GM21529 (cell line): ENCODE results near the gene SPTBN4.
"Not testable (repeated sequence)": the region's sequence is repeated elsewhere in the genome, so short reads cannot be mapped to it uniquely, and the experiment has no call there.

Source experiments
- ATAC-seq: cut with Tn5 transposase; IDR thresholded peaks from one replicate; pipeline ENCODE4 v1.9.1; 2021; ENCODE audit not compliant: unreplicated experiment

SPTBN4 gene

DNA sequence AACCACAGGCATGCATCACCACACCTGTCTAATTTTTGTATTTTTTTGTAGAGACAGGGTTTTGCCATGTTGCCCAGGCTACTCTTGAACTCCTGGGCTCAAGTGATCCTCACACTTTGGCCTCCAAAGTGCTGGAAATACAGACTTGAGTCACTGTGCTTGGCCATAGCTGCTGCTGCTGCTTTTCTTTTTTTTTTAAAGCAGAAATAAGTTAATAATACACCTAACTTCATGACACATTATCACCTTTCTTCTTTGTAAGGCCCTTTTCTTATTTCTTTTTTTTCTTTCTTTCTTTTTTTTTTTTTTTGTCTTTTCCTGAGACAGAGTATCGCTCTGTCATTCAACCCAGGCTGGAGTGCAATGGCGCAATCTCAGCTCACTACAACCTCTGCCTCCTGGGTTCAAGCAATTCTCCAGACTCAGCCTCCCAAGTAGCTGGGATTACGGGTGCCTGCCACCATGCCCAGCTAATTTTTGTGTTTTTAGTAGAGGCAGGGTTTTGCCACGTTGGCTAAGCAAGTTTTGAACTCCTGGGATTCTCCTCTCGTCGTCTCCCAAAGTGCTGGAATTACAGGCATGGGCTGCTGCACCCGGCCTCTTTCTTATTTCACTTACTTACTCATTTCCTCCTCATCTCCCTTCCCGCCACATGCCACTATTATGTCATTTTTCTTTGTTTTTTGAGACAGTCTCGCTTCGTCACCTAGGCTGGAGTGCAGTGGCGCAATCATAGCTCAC lies 118.6 kb downstream of the SPTBN4 start:
- ATAC-seq, result no peak

DNA sequence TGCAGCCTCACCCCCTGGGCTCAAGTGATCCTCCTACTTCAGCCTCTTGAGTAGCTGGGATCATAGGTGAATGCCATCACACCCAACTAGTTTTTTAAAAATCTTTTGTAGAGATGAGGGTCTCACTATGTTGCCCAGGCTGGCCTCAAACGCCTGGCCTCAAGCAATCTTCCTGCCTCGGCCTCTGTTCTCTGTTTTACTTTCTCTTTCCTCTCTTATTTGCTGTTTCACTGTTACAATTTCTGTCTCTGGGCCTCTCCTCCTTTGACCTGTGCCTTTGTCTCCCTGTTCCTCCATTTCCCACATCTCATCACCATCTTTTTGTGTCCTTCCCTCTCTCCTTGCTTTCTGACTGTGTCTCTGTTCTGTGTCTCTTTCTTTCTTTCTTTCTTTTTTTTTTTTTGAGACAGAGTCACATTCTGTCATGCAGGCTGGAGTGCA lies 119.2 kb downstream of the SPTBN4 start:
- ATAC-seq, result no peak

DNA sequence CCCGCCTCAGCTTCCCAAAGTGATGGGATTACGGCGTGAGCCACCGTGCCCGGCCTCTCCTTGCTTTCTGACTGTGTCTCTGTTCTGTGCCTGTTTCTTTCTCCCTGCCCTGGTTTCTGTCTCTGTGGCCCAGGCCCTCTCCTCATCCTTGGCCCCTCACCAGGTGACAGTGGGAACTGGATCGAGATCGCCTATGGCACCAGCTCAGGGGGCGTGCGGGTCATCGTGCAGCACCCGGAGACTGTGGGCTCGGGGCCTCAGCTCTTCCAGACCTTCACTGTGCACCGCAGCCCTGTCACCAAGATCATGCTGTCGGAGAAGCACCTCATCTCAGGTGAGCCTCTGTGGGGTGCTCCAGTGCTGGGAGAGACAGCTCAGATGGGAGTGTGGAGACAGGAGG lies 119.8 kb downstream of the SPTBN4 start:
- no peak for ATAC-seq

GRCh38 chr19:40588110-40588854 lies 121.5 kb downstream of the SPTBN4 start:
- ATAC-seq, result no peak

- ATAC-seq, result no peak
Observed at GRCh38 chr19:40588926-40589569, 122.2 kb downstream of the SPTBN4 start.

DNA sequence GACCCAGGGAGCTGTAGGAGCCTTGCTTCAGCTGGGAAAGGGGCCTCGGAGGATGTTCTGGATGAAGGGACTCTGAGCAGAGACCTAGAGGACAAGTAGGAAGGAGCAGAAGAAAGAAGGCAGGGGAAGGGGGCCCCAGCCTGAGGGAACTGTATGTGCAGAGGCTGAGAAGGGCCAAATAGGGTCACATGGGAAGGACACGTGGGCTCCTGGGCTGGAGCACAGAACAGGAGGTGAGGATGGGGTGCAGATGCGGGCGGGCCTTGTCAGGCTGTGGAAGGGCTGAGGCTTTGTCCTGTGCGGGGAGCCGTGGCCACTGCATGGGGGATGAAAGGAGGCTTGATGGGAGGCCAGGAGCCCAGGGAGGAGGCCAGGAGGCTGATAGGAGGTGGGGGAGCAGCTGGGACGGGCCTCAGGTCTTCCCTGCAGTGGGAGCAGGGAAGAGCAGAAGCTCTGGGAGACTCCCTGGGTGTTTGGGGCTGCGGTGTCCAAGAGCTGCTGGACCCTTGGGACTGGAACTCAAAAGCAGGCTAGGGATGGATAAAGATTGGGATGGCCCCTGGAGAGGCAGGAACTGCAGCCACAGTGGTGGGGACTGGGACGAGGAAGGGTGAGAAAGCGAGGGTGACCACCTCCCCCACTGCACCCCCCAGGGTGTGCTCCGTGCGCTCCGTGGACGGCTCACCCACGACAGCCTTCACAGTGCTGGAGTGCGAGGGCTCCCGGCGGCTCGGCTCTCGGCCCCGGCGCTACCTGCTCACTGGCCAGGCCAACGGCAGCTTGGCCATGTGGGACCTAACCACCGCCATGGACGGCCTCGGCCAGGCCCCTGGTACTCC lies 123.0 kb downstream of the SPTBN4 start:
- no peak for ATAC-seq

DNA sequence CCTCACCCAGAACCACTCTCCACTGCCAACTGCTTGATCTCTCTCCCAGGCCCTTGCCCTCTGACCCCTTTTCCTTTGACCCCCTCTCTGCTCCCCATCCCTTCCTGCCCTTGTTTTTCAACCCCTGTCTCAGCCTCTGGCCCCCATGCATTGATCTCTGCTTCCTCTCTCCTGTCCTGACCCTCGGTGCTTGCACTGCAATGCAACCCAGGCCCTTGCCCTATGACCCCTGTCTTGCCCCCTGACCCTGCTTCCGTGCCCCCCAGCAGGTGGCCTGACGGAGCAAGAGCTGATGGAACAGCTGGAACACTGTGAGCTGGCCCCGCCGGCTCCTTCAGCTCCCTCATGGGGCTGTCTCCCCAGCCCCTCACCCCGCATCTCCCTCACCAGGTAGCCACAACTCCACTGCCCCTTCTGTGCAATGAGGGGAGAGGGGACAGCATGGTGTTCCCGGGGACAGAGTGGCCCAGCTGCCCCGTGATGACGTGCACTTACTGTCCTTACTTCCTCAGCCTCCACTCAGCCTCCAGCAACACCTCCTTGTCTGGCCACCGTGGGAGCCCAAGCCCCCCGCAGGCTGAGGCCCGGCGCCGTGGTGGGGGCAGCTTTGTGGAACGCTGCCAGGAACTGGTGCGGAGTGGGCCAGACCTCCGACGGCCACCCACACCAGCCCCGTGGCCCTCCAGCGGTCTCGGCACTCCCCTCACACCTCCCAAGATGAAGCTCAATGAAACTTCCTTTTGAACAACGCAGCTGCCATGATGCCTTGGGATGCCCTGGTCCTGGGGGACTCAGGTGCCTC lies 123.9 kb downstream of the SPTBN4 start:
- no peak for ATAC-seq

- ATAC-seq, result not testable (repeated sequence)
Observed at GRCh38 chr19:40591724-40592123, 124.9 kb downstream of the SPTBN4 start.

- ATAC-seq, result no peak
Observed at GRCh38 chr19:40592170-40592569, 125.4 kb downstream of the SPTBN4 start.

GRCh38 chr19:40594255-40594654 lies 127.5 kb downstream of the SPTBN4 start:
- no peak for ATAC-seq

DNA sequence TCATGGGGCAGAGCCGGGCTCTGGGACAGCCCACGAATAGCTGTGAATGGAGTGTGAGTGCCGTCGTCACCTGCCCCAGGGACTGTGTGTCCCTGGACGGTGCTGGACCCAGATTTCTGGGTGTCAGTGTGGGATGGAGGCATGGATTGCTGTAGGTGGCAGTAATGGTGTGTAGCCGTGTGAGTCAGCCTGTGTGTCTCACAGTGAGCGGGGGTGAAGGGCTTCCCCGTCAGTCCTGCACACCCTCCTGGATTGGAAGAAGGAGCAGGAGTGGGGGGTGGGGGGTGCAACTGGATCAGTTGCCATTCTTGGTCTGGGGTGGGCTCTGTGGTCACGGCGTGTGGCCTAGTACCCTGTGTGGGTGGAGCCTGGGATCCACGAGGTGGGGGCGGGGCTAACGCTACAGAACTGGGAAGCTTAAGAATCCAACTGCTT lies 127.9 kb downstream of the SPTBN4 start:
- ATAC-seq, result no peak

- no peak for ATAC-seq
Observed at GRCh38 chr19:40596608-40597328, 130.0 kb downstream of the SPTBN4 start.

DNA sequence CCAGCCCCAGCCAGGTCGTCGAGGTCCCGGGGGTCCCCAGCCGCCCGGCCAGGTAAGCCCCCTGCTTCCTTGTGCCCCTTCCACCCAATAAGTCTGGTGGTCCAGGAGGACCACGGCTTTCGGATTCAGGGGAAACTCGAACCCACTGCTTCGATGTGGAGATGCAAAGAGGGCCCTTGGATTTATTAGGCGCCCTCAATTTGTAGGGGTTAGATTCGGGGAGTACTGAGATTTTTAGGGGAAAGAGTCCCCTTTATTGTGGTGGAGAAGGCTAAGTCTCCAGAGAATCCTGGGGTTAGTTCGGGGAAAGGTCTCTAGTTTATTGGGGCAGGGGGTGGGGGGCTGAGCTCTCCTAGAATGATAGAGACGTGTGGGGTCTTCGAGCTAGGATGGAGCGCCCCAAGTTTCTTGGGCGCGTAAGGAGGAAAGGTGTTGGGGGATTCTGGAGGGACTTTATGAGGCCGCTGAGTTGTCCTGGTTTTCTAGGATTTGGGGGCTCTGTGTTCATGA lies 130.6 kb downstream of the SPTBN4 start:
- no peak for ATAC-seq

- peak; percentile 52 for ATAC-seq
Observed at GRCh38 chr19:40598121-40598917, 131.5 kb downstream of the SPTBN4 start.

GRCh38 chr19:40598918-40599307 lies 132.1 kb downstream of the SPTBN4 start:
- ATAC-seq, result no peak

- no peak for ATAC-seq
Observed at GRCh38 chr19:40599331-40599901, 132.6 kb downstream of the SPTBN4 start.

- no peak for ATAC-seq
Observed at GRCh38 chr19:40599902-40600569, 133.2 kb downstream of the SPTBN4 start.
